NCI-H146 treated with DMSO at 0.1 percent for 48 hours (cell line): ENCODE results near the gene MGAT4C.
"Not testable (repeated sequence)": the region's sequence is repeated elsewhere in the genome, so short reads cannot be mapped to it uniquely, and the experiment has no call there.

Source experiments
- DNase-seq: peaks from one replicate; lab custom pipeline; 2025; ENCODE audit not compliant: unreplicated experiment; lab: John Stamatoyannopoulos, UW

MGAT4C gene

GRCh38 chr12:86138770-86139169 is 117.4 kb downstream of the MGAT4C start:
- DNase-seq = no peak

GRCh38 chr12:86137936-86138335 is 118.3 kb downstream of the MGAT4C start:
- no peak for DNase-seq

- DNase-seq = no peak
Measured at GRCh38 chr12:86134561-86134960, 121.6 kb downstream of the MGAT4C start.

GRCh38 chr12:86126900-86127299 is 129.3 kb downstream of the MGAT4C start:
- DNase-seq = not testable (repeated sequence)

- no peak for DNase-seq
Measured at GRCh38 chr12:86122846-86123468, 133.2 kb downstream of the MGAT4C start.

- no peak for DNase-seq
Measured at GRCh38 chr12:86118161-86118560, 138.0 kb downstream of the MGAT4C start.

GRCh38 chr12:86117711-86118110 is 138.5 kb downstream of the MGAT4C start:
- DNase-seq = no peak

GRCh38 chr12:86104087-86104486 is 152.1 kb downstream of the MGAT4C start:
- no peak for DNase-seq

GRCh38 chr12:86097161-86097560 is 159.0 kb downstream of the MGAT4C start:
- no peak for DNase-seq

- DNase-seq = no peak
Measured at GRCh38 chr12:86091681-86092080, 164.5 kb downstream of the MGAT4C start.

- DNase-seq = no peak
Measured at GRCh38 chr12:86081843-86082242, 174.3 kb downstream of the MGAT4C start.

- DNase-seq = not testable (repeated sequence)
Measured at GRCh38 chr12:86059052-86059451, 197.1 kb downstream of the MGAT4C start.

GRCh38 chr12:86057092-86057845 is 198.9 kb downstream of the MGAT4C start:
- no peak for DNase-seq

- no peak for DNase-seq
Measured at GRCh38 chr12:86052921-86053320, 203.3 kb downstream of the MGAT4C start.

- no peak for DNase-seq
Measured at GRCh38 chr12:86050010-86050409, 206.2 kb downstream of the MGAT4C start.

- DNase-seq = no peak
Measured at GRCh38 chr12:86044396-86044795, 211.8 kb downstream of the MGAT4C start.

- DNase-seq = no peak
Measured at GRCh38 chr12:86042062-86042461, 214.1 kb downstream of the MGAT4C start.

GRCh38 chr12:86018361-86018760 is 237.8 kb downstream of the MGAT4C start:
- DNase-seq = no peak

GRCh38 chr12:86015026-86015425 is 241.2 kb downstream of the MGAT4C start:
- no peak for DNase-seq

- DNase-seq = no peak
Measured at GRCh38 chr12:86006727-86007126, 249.5 kb downstream of the MGAT4C start.

- no peak for DNase-seq
Measured at GRCh38 chr12:85998074-85998473, 258.1 kb downstream of the MGAT4C start.

GRCh38 chr12:85996280-85996679 is 259.9 kb downstream of the MGAT4C start:
- no peak for DNase-seq

- no peak for DNase-seq
Measured at GRCh38 chr12:85993746-85994145, 262.4 kb downstream of the MGAT4C start.
